ENCODE results near the gene SRF. TPM values are rescaled to one million over a fixed set of nuclear protein-coding genes. Genes with fewer than 3 reads are reported as not detected.
A peak's percentile ranks its signal among the peaks of the same experiment; 100 is the strongest.
"Not testable (repeated sequence)": the region's sequence is repeated elsewhere in the genome, so short reads cannot be mapped to it uniquely, and the experiment has no call there.

SRF gene
- 10 to 100 TPM; 12.1 to 57.9 (median 29.9) TPM for polyA plus RNA-seq

DNA sequence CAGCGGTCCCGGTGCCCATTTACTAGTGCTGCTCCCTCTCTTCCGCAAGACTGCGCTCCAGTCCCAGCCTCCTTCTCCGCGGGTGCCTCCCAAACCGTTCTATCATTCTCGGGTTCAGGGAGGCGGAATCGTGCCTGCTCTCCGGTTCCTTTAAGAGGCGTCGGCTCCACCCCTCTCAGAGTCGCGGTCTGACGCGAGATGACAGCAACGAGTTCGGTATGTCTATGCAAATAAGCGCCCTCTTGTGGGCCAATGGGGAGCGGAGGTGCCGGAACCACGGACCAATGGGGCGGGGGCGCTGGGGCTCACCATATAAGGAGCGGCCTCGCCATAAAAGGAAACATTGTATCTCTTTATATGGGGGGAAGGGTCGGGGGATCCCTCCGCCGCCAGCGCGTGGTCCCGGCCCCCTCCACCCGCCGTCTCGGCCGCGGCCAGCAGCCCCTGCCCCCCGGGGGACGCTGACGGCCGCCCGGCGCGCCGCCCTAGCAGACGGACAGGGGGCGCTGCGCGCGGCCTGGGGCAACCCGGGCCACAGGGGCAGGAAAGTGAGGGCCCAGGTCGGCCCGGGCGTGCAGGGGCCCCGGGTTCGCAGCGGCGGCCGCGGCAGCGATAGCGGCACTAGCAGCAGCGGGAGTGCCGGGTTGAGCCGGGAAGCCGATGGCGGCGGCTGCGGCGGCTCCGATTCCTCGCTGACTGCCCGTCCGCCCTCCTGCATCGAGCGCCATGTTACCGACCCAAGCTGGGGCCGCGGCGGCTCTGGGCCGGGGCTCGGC lies at the start of gene SRF:
Gene SRF, plus strand, starts transcription at position 339 of the 776 bp plus-strand sequence. Its CDS starts 388 bp downstream, at position 727.
- H3K27ac ChIP-seq (ENCODE audit: low read depth, low read length) = peak within 1 kb of the TSS; percentile 80
- 0% methylated on average over 65 to 83 of the region's 83 CpGs for WGBS, 3 donors

DNA sequence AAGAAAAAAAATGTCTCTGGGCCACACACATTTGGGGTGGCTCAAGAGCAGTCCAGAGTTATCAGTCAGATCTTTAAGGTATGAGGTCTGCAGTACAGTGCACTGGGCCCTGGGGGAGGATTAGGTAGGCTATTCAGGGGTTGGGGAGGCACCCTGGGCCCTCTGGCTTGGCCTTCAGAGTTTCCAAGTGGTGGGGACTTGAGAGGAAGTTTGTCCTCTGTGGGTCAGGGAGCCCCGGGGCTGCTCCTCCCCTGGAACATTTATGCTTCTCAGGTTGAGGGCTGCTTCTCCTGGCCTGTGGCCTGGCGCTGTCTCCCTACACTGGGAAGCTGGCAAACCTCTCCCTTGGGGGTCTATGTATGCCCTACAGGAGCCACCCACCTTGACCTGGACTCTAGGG lies 48.9 kb upstream of the SRF start:
- H3K27ac ChIP-seq (ENCODE audit: low read depth, low read length) = no peak overlapping the region
- WGBS, 3 donors = 65 to 94% (median 71%) methylated on average over 2 of the region's 2 CpGs

- WGBS, 3 donors = 60 to 76% (median 69%) methylated on average over 24 to 25 of the region's 25 CpGs
- H3K27ac ChIP-seq (ENCODE audit: low read depth, low read length) = no peak overlapping the region
Observed at GRCh38 chr6:43123461-43124314, 47.4 kb upstream of the SRF start.

DNA sequence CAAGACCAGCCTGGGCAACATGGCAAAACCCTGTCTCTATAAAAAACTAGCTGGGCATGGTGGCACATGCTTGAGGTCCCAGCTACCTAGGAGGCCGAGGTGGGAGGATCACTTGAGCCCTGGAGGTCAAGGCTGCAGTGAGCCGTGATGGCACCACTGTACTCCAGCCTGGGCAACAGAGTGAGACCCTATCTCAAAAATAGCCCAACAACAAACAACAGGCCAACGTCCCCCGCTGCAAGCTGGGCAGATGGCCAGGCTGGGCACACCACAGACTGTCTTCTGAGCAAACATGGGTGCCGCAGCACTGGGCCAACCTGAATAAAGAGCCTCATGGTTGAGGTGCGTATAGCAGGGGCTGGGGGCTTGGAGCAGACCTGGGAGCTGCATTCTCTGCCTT lies 46.6 kb upstream of the SRF start:
- 76 to 87% (median 84%) methylated on average over 6 of the region's 6 CpGs for WGBS, 3 donors
- no peak overlapping the region for H3K27ac ChIP-seq (ENCODE audit: low read depth, low read length)

- WGBS, 3 donors = 72 to 76% (median 73%) methylated on average over 6 of the region's 6 CpGs
Observed at GRCh38 chr6:43125119-43125518, 46.0 kb upstream of the SRF start.

GRCh38 chr6:43125555-43125954 lies 45.5 kb upstream of the SRF start:
- WGBS, 3 donors = 85 to 100% (median 92%) methylated on average over 1 of the region's 1 CpG
- no peak overlapping the region for H3K27ac ChIP-seq (ENCODE audit: low read depth, low read length)

More at GRCh38 chr6:43125119-43125518, 46.0 kb upstream of the SRF start:
- no peak overlapping the region for H3K27ac ChIP-seq (ENCODE audit: low read depth, low read length)

DNA sequence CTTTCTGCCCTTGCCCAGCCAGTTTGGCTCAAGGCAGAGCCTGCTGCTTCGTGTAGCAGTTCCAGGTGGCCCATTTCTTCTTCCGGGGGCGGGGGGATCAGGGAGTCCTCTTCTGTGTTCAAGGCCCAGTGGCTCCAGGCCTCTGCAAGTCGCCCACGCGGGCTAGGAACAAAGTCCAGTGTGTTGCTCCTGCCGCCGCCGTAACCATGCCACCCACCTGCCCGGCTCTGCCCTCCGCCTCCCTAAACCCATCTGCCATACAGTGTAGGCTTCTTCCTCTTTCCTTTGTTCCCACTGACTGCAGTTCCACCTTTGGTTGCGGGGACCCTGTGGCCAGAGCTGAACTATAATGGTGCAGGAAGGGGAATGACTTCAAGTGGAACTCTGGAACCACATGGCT lies 43.9 kb upstream of the SRF start:
- no peak overlapping the region for H3K27ac ChIP-seq (ENCODE audit: low read depth, low read length)
- WGBS, 3 donors = 85 to 87% (median 87%) methylated on average over 12 of the region's 12 CpGs

GRCh38 chr6:43127877-43128276 lies 43.2 kb upstream of the SRF start:
- H3K27ac ChIP-seq (ENCODE audit: low read depth, low read length) = no peak overlapping the region
- WGBS, 3 donors = 52 to 66% (median 54%) methylated on average over 11 of the region's 11 CpGs

DNA sequence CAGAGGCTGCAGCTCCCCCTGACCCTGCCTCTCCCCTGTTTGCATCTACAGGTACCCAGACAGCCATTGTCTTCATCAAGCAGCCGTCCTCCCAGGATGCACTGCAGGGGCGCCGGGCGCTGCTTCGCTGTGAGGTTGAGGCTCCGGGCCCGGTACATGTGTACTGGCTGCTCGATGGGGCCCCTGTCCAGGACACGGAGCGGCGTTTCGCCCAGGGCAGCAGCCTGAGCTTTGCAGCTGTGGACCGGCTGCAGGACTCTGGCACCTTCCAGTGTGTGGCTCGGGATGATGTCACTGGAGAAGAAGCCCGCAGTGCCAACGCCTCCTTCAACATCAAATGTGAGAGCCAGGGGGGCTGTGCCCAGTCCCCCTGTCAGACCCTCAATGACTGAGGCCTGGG lies 42.1 kb upstream of the SRF start:
- no peak overlapping the region for H3K27ac ChIP-seq (ENCODE audit: low read depth, low read length)
- WGBS, 3 donors = 89 to 96% (median 90%) methylated on average over 16 of the region's 16 CpGs

DNA sequence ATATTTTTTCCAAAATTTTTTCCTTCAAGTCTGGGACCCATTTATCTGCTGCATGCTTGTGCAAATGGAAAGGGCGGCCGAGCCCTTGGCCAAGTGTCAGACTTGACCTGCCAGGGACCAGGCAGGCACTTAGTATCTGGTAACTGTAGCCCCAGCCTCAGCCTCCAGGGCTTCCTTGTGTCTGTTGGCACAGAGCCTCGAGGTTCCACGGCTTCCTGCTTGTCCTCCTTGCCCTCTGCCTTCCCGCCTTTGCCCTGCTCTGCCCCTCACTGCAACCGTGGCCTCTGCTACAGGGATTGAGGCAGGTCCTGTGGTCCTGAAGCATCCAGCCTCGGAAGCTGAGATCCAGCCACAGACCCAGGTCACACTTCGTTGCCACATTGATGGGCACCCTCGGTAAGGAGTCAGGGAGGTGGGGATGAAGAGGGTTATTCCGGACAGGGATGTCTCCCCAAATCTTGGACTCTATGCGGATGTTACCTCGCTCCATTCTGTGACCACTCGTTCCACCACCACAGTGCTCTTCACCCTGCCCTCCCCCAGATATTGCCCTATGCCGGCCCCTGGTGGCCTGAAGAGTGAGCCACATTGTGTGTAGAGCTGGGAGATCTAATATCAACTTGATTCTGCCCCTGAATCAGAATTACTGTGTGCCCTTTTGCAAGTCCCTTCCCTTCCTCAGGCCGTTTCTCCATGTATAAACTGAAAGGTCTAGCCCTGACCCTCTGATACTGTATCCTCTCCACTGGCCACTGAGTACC lies 41.5 kb upstream of the SRF start:
- 53 to 66% (median 61%) methylated on average over 15 of the region's 15 CpGs for WGBS, 3 donors
- H3K27ac ChIP-seq (ENCODE audit: low read depth, low read length) = no peak overlapping the region

DNA sequence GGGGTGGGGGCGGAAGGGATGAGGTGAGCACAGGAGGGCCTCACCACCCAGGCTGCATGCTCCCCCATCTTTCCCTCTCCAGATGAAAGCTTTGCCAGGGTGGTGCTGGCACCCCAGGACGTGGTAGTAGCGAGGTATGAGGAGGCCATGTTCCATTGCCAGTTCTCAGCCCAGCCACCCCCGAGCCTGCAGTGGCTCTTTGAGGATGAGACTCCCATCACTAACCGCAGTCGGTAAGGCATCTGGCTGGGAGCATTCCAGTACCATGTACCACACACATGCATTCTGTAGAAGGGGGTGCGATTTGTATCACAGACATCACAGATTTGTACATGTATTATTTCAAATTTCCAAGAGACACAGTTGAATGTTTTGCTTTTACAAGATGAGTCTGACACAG lies 40.6 kb upstream of the SRF start:
- WGBS, 3 donors = 90 to 97% (median 93%) methylated on average over 7 of the region's 7 CpGs

DNA sequence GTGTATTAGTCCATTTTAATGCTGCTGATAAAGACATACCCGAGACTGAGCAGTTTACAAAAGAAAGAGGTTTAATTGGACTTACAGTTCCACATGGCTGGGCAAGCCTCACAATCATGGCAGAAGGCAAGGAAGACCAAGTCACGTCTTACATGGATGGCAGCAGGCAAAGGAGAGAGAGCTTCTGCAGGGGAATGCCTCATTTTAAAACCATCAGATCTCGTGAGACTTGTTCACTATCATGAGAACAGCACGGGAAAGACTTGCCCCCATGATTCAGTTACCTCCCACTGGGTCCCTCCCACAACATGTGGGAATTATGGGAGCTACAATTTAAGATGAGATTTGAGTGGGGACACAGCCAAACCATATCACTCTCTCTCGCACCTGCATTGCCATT lies 39.7 kb upstream of the SRF start:
- not testable (repeated sequence) for H3K27ac ChIP-seq (ENCODE audit: low read depth, low read length)
- WGBS, 3 donors = 77 to 86% (median 81%) methylated on average over 5 of the region's 5 CpGs

More for the DNA sequence above, 40.6 kb upstream of the SRF start:
- H3K27ac ChIP-seq (ENCODE audit: low read depth, low read length) = no peak overlapping the region

GRCh38 chr6:43138267-43138666 lies 32.8 kb upstream of the SRF start:
- H3K27ac ChIP-seq (ENCODE audit: low read depth, low read length) = no peak overlapping the region
- WGBS, 3 donors = 94 to 98% (median 96%) methylated on average over 3 of the region's 3 CpGs

- 89 to 92% (median 92%) methylated on average over 11 of the region's 11 CpGs for WGBS, 3 donors
- H3K27ac ChIP-seq (ENCODE audit: low read depth, low read length) = not testable (repeated sequence)
Observed at GRCh38 chr6:43139973-43140372, 31.1 kb upstream of the SRF start.

DNA sequence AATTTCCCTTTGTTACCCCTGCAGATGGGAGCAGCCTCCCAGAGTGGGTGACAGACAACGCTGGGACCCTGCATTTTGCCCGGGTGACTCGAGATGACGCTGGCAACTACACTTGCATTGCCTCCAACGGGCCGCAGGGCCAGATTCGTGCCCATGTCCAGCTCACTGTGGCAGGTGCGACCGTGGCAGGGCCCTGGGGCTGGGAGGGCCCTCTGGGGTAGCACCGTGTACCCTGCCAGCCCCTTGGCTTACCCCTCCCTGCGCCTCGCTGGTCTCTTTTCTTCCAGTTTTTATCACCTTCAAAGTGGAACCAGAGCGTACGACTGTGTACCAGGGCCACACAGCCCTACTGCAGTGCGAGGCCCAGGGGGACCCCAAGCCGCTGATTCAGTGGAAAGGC lies 29.4 kb upstream of the SRF start:
- 87 to 93% (median 90%) methylated on average over 16 of the region's 16 CpGs for WGBS, 3 donors
- no peak overlapping the region for H3K27ac ChIP-seq (ENCODE audit: low read depth, low read length)

DNA sequence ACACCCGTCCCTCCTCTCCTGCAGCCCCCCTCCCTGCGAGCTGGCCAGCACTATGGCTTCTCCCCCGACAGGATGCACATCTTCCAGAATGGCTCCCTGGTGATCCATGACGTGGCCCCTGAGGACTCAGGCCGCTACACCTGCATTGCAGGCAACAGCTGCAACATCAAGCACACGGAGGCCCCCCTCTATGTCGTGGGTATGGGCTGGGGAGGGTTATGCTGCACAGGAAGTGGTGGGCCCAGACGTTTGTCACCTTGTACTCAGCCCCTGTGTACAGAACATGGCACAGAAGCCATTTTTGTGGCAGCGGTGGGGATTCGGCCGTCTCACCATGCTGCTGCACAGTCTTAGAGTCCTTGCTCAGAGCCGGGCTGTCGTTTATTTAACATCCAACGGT lies 29.0 kb upstream of the SRF start:
- WGBS, 3 donors = 70 to 75% (median 72%) methylated on average over 14 of the region's 14 CpGs
- no peak overlapping the region for H3K27ac ChIP-seq (ENCODE audit: low read depth, low read length)

DNA sequence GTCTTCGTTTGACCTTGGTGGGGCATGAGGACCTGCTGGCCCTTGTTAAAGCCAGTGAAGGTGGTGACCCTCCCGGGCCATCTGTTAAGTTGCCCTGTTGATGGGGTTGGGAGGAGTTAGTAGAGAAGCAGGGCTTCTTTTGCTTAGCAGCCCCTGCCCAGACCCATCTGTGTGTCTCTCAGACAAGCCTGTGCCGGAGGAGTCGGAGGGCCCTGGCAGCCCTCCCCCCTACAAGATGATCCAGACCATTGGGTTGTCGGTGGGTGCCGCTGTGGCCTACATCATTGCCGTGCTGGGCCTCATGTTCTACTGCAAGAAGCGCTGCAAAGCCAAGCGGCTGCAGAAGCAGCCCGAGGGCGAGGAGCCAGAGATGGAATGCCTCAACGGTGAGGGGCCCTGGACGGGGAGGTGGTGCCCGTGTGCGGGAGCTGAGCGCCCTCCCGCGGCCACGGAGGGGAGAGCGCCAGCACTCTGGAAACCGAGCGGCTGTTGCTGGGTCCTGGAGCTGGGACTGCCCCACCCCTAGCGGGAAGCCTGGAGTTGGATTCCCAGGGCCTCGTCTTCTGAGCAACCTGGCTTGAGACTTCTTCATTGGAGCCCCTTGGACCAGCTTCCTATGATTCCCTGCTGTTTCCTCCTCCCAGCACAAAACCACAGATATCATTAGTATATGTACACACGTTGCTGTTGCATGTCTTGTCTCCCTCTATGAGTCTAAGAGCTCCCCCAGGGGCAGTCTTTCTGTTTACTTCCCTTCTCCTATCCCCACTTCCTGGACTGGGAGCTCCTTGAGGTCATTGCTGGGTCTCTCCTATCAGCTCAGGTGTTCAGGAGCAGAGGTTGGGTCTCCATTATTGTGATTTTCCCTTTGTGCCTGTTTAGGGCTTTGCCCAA lies 27.6 kb upstream of the SRF start:
- 13 to 18% (median 14%) methylated on average over 24 to 25 of the region's 25 CpGs for WGBS, 3 donors
- H3K27ac ChIP-seq (ENCODE audit: low read depth, low read length) = no peak overlapping the region

DNA sequence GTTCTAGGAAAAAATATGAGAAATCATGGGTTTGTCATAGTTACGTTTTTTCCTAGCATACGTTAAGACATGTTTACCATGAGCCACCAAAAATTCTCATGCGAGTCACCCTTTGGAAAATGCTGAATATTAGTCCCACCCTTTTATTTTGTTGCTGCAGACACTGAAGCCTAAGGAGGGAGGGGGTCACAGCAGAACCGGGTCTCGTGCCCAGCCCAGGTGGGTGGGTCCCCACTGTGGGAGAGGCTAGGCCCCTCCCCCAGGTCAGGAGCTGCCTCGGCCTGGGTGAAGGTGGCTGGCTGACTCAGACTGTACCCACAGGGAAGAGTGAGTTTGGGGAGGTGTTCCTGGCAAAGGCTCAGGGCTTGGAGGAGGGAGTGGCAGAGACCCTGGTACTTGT lies 26.2 kb upstream of the SRF start:
- 77 to 79% (median 77%) methylated on average over 6 of the region's 6 CpGs for WGBS, 3 donors
- H3K27ac ChIP-seq (ENCODE audit: low read depth, low read length) = no peak overlapping the region
